A549 (cell line): ENCODE results near the gene TRAM2. TPM values are rescaled to one million over a fixed set of nuclear protein-coding genes. Genes with fewer than 3 reads are reported as not detected.

Experiments
- ATAC-seq, 2 experiments: fragments of 200-7000 bp in 1 of 2; fragments of >200 bp in 1 of 2; cut with Nextera tagmentation in 1 of 2; cut with Tn5 transposase in 1 of 2; 3 replicates each; pipeline versions ENCODE4 v1.8.0 to v1.9.1; 2018 to 2020; ENCODE audit warnings: mild to moderate bottlenecking in 1 of 2, moderate library complexity in 1 of 2
- CTCF ChIA-PET: fragments of 300-600 bp; sonication (Branson Sonifier 250); formaldehyde crosslinking; extraction: SDS; loops from one replicate; lab custom pipeline; 2021; ENCODE audit warnings: antibody characterized with exemption, inconsistent platforms; lab: Yijun Ruan, JAX
- POLR2A ChIA-PET: fragments of 350-600 bp; formaldehyde crosslinking; extraction: SDS; loops from one replicate; lab custom pipeline; 2021; ENCODE audit warnings: antibody characterized with exemption, inconsistent platforms; lab: Yijun Ruan, JAX
- DNase-seq, 2 experiments: peaks; one replicate each; pipeline versions ENCODE4 v3.0.0 to v3.0.0-alpha.2; 2011 to 2016; ENCODE audit warnings: low read depth in 1 of 2, low spot score in 1 of 2
- FAIRE-seq: peaks from 2 replicates; lab custom pipeline; 2011; peaks lifted over from hg19 to GRCh38; lab: Jason Lieb, UNC
- H3K27ac ChIP-seq, 2 experiments: fragments of >200 bp; sonication (Bioruptor Twin); formaldehyde crosslinking; 3 replicates each; pipeline ENCODE4 v1.5.1; 2016 to 2017
- H3K4me1 ChIP-seq: fragments of >200 bp; sonication (Bioruptor Twin); formaldehyde crosslinking; 3 replicates; pipeline ENCODE4 v1.6.1; 2016
- H3K4me2 ChIP-seq: fragments of >200 bp; sonication (Bioruptor Twin); formaldehyde crosslinking; 3 replicates; pipeline ENCODE4 v1.6.1; 2016
- H3K4me3 ChIP-seq: fragments of >200 bp; sonication (Bioruptor Twin); formaldehyde crosslinking; 3 replicates; pipeline ENCODE4 v1.5.1; 2016
- H3K9me3 ChIP-seq: fragments of >200 bp; sonication (Bioruptor Twin); formaldehyde crosslinking; 3 replicates; pipeline ENCODE4 v1.6.1; 2016
- ATOH8 ChIP-seq: fragments of 250-450 bp; sonication (Bioruptor Pico); IDR thresholded peaks from 2 replicates; pipeline ENCODE4 v1.5.0; 2020; ENCODE audit warnings: low read depth, mild to moderate bottlenecking, moderate library complexity
- BCL3 ChIP-seq: fragments of >200 bp; sonication (Bioruptor Twin); formaldehyde crosslinking; IDR thresholded peaks from 3 replicates; pipeline ENCODE4 v1.6.1; 2016
- CBX2 ChIP-seq: fragments of 200-600 bp; sonication (generic); IDR thresholded peaks from 2 replicates; pipeline ENCODE4 v1.6.1; 2016; ENCODE audit warnings: low read depth, mild to moderate bottlenecking, borderline replicate concordance
- CBX8 ChIP-seq: fragments of 200-600 bp; sonication (generic); IDR thresholded peaks from 2 replicates; pipeline ENCODE4 v1.6.1; 2016
- CTCF ChIP-seq: fragments of >200 bp; sonication (Bioruptor Twin); formaldehyde crosslinking; IDR thresholded peaks from 3 replicates; pipeline ENCODE4 v1.5.1; 2016
- E2F6 ChIP-seq: IDR thresholded peaks from 2 replicates; pipeline ENCODE4 v1.6.1; 2012; ENCODE audit warnings: low read depth, borderline replicate concordance
- EHMT2 ChIP-seq: fragments of 200-600 bp; sonication (generic); IDR thresholded peaks from 2 replicates; pipeline ENCODE4 v1.6.1; 2016; ENCODE audit warnings: antibody characterized with exemption, low read depth, mild to moderate bottlenecking, moderate library complexity
- ELK1 ChIP-seq: fragments of 150-350 bp; IDR thresholded peaks from 2 replicates; pipeline ENCODE4 v1.6.1; 2014; ENCODE audit warnings: low read depth, mild to moderate bottlenecking, low read length
- EP300 ChIP-seq, 2 experiments: fragments of >200 bp; sonication (Bioruptor Twin); formaldehyde crosslinking; IDR thresholded peaks; 2 replicates in 1 of 2; 3 replicates in 1 of 2; pipeline ENCODE4 v1.6.1; 2016 to 2017
- FOSL2 ChIP-seq, 2 experiments: fragments of 450-650 bp in 1 of 2; fragments of >200 bp in 1 of 2; sonication (Bioruptor Twin) in 1 of 2; formaldehyde crosslinking; IDR thresholded peaks; 2 replicates each; pipeline versions ENCODE4 v1.5.0 to v1.6.1; 2016 to 2020; ENCODE audit warnings: mild to moderate bottlenecking in 1 of 2, moderate library complexity in 1 of 2
- GATA3 ChIP-seq: IDR thresholded peaks from 2 replicates; pipeline ENCODE4 v1.6.1; 2012; ENCODE audit warnings: borderline replicate concordance
- HES2 ChIP-seq: fragments of >200 bp; sonication (Bioruptor Twin); formaldehyde crosslinking; IDR thresholded peaks from 2 replicates; pipeline ENCODE4 v1.6.1; 2016
- HOXA7 ChIP-seq: fragments of 250-450 bp; sonication (Bioruptor Pico); IDR thresholded peaks from 2 replicates; pipeline ENCODE4 v1.5.0; 2020; ENCODE audit warnings: mild to moderate bottlenecking, moderate library complexity
- KDM1A ChIP-seq: fragments of 200-600 bp; sonication (generic); IDR thresholded peaks from 2 replicates; pipeline ENCODE4 v1.6.1; 2016; ENCODE audit warnings: low read depth, mild to moderate bottlenecking
- MAZ ChIP-seq: fragments of 150-350 bp; IDR thresholded peaks from 2 replicates; pipeline ENCODE4 v1.6.1; 2014; ENCODE audit warnings: antibody characterized with exemption, low read depth, low read length, borderline replicate concordance
- MYC ChIP-seq: IDR thresholded peaks from 2 replicates; pipeline ENCODE4 v1.6.1; 2012; ENCODE audit warnings: mild to moderate bottlenecking, inconsistent platforms, low read length, improper control_type of control experiment, borderline replicate concordance
- NFE2L2 ChIP-seq: fragments of 150-350 bp; conservative IDR thresholded peaks from 2 replicates; pipeline ENCODE4 v1.6.1; 2014; ENCODE audit warnings: low read length
- PBX3 ChIP-seq: IDR thresholded peaks from 2 replicates; pipeline ENCODE4 v1.6.1; 2012
- PHF8 ChIP-seq: fragments of 200-600 bp; sonication (generic); IDR thresholded peaks from 2 replicates; pipeline ENCODE4 v1.6.1; 2016; ENCODE audit warnings: low read depth, mild to moderate bottlenecking, antibody characterized with exemption, moderate library complexity, borderline replicate concordance
- RAD21 ChIP-seq, 2 experiments: fragments of >200 bp in 1 of 2; sonication (Bioruptor Twin) in 1 of 2; formaldehyde crosslinking in 1 of 2; IDR thresholded peaks in 1 of 2; conservative IDR thresholded peaks in 1 of 2; 2 replicates in 1 of 2; 3 replicates in 1 of 2; pipeline ENCODE4 v1.6.1; 2012 to 2018; ENCODE audit warnings: inconsistent platforms in 1 of 2
- RNF2 ChIP-seq: fragments of 200-600 bp; sonication (generic); IDR thresholded peaks from 2 replicates; pipeline ENCODE4 v1.6.1; 2016; ENCODE audit warnings: low read depth, mild to moderate bottlenecking, antibody characterized with exemption, moderate library complexity, borderline replicate concordance
- SREBF2 ChIP-seq: fragments of 450-650 bp; IDR thresholded peaks from 2 replicates; pipeline ENCODE4 v1.6.1; 2014; ENCODE audit warnings: mild to moderate bottlenecking, moderate library complexity
- TFCP2L1 ChIP-seq: fragments of 250-450 bp; sonication (Bioruptor Pico); IDR thresholded peaks from 2 replicates; pipeline ENCODE4 v1.5.0; 2021; ENCODE audit warnings: mild to moderate bottlenecking
- USF2 ChIP-seq: fragments of 450-650 bp; IDR thresholded peaks from 2 replicates; pipeline ENCODE4 v1.6.1; 2014; ENCODE audit warnings: antibody characterized with exemption
- ZC3H11A ChIP-seq: fragments of 450-650 bp; IDR thresholded peaks from 2 replicates; pipeline ENCODE4 v1.6.1; 2014; ENCODE audit warnings: antibody characterized with exemption, mild to moderate bottlenecking
- ZFP36 ChIP-seq: fragments of 450-650 bp; IDR thresholded peaks from 2 replicates; pipeline ENCODE4 v1.6.1; 2014; ENCODE audit warnings: borderline replicate concordance; ENCODE audit not compliant: partially characterized antibody
- WGBS: methylation state at CpG from one replicate; pipeline ENCODE4 v1.1.6; 2017; ENCODE audit errors: missing lambda C conversion rate; 5-methylcytosine and 5-hydroxymethylcytosine counted together
- polyA plus RNA-seq, 4 experiments: library from polyadenylated mRNA; depleted of rRNA in 3 of 4; stranded (reverse); fragments of >200 nt; fragmentation: RNase III in 1 of 4; extraction: RNeasy Plus Mini Kit Qiagen cat#74134 plus additional on column Dnase treatment in 1 of 4; gene quantifications; 2 replicates in 3 of 4; 3 replicates in 1 of 4; pipeline ENCODE4 v1.2.3, GENCODE V29; 2011 to 2017

The TRAM2 gene
- polyA plus RNA-seq, 2 of the 4 experiments (the other 2 are of a cell fraction): 16.4 to 25.4 TPM

GRCh38 chr6:52620055-52620905, 43.4 kb upstream of the TRAM2 start:
- ChIA-PET CTCF (no interaction called here), POLR2A (no interaction called here)
- no peak overlapping the region for H3K4me3 ChIP-seq
- ATAC-seq: no peak
- no peak for FAIRE-seq
- H3K4me2 ChIP-seq: no peak overlapping the region
- no peak overlapping the region for H3K27ac ChIP-seq
- 75% methylated on average over 2 of the region's 2 CpGs for WGBS
- TF ChIP-seq EP300 (IDR thresholded peaks at IDR 0.05): no peak
- no peak for TF ChIP-seq USF2
- TF ChIP-seq ELK1: no peak
- no peak for TF ChIP-seq HES2
- no peak for TF ChIP-seq PHF8
- TF ChIP-seq ZFP36: no peak
- TF ChIP-seq KDM1A: no peak
- TF ChIP-seq GATA3: no peak
- no peak for TF ChIP-seq ZC3H11A
- no peak for TF ChIP-seq CBX2
- no peak for TF ChIP-seq ATOH8 (CRISPR knock-in tag)
- TF ChIP-seq BCL3: no peak
- no peak for TF ChIP-seq RAD21 (conservative IDR thresholded peaks at IDR 0.05 in 1 of 2, IDR thresholded peaks at IDR 0.05 in 1 of 2)
- no peak for TF ChIP-seq EHMT2
- no peak for TF ChIP-seq CBX8
- no peak for TF ChIP-seq MAZ
- no peak for TF ChIP-seq TFCP2L1
- H3K9me3 ChIP-seq: no peaks in the 10 kb centered on the region
- no peak for DNase-seq
- no peaks in the 10 kb centered on the region for H3K4me1 ChIP-seq

GRCh38 chr6:52617087-52617486, 40.2 kb upstream of the TRAM2 start:
- no peak for FAIRE-seq
- no peak overlapping the region for H3K4me2 ChIP-seq
- H3K4me3 ChIP-seq: no peak overlapping the region
- no peaks in the 10 kb centered on the region for H3K9me3 ChIP-seq
- 0 out of 3 replicates have a peak, but pooled peaks cover 6% of the 10 kb centered on the region for H3K4me1 ChIP-seq
- TF ChIP-seq HOXA7 (no peak), NFE2L2 (no peak), PHF8 (no peak), SREBF2 (no peak), ZFP36 (no peak), PBX3 (no peak), CTCF (no peak), MYC (no peak), MAZ (no peak), E2F6 (no peak), FOSL2 (IDR thresholded peaks at IDR 0.05) (no peak), FOSL2 (CRISPR knock-in tag; IDR thresholded peaks at IDR 0.05) (no peak), RNF2 (no peak), ATOH8 (CRISPR knock-in tag) (no peak), TFCP2L1 (no peak)
- 22% methylated on average over 4 of the region's 4 CpGs for WGBS
- ATAC-seq: no peak
- POLR2A ChIA-PET: no interaction called here
- DNase-seq: no peak
- H3K27ac ChIP-seq: no peak overlapping the region
- CTCF ChIA-PET: no interaction called here
